ENCODE measurements around the gene PRKACG.
"Not testable (repeated sequence)": the region's sequence is repeated elsewhere in the genome, so short reads cannot be mapped to it uniquely, and the experiment has no call there.

Gene PRKACG

GRCh38 chr9:69023650-69024049 lies 9.7 kb upstream of the PRKACG start:
- DNase-seq (ENCODE audit: low read depth) = no peak

DNA sequence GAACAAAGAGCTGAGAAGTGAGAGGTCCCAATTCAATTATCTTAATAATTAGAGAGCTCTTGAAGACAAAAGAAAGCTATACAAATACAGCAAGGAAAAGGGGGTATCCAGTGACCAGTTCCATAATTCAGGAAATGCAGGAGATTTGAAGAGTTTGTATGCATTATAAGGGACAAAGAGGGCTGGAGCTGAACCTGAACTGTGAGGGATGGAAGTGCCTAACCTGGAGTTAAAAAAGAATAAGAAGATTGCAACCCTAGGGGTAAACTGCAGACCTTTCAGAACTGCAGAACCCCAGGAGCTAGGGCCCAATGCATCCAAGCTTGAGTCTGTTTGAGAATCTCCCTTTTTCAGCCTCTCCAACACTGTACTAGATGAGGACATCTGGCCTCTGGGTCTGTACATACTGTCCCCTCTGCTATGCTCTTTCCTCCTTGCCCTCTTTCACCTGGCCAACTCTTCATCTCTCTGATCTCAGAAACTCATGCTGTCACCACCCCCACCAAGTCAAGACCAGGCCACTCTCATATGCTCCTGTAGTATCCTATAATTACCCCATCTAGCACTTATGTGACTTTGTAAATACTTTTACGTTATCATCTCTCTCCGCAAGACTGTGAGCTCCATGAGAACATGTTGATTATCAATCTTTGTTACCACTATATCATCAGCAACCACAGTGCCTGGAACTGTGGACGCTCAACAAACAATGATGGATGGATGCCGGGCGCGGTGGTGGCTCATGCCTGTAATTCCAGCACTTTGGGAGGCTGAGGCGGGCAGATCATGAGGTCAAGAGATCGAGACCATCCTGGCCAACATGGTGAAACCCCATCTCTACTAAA lies 6.6 kb upstream of the PRKACG start:
- DNase-seq (ENCODE audit: low read depth) = no peak

GRCh38 chr9:69019808-69020207 lies 5.9 kb upstream of the PRKACG start:
- no peak for DNase-seq (ENCODE audit: low read depth)

DNA sequence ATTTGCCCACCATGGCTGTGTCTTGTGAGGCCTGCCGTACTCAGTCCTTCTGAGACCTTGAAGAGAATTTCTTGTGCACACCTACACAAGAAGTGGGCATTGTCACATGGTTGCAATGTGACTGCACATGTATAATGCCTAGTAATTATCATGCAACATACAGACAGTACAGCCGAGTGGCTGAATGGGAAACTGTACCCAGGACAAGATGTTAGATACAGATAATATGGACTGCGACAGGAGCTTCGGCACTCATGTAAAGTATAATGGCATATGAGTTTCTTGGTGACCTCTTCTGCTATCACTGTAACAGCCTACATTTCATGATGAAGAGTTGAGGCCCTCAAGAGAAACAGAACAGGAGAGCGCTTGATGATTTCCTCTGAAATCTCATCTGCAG lies 4.8 kb upstream of the PRKACG start:
- no peak for DNase-seq (ENCODE audit: low read depth)

DNA sequence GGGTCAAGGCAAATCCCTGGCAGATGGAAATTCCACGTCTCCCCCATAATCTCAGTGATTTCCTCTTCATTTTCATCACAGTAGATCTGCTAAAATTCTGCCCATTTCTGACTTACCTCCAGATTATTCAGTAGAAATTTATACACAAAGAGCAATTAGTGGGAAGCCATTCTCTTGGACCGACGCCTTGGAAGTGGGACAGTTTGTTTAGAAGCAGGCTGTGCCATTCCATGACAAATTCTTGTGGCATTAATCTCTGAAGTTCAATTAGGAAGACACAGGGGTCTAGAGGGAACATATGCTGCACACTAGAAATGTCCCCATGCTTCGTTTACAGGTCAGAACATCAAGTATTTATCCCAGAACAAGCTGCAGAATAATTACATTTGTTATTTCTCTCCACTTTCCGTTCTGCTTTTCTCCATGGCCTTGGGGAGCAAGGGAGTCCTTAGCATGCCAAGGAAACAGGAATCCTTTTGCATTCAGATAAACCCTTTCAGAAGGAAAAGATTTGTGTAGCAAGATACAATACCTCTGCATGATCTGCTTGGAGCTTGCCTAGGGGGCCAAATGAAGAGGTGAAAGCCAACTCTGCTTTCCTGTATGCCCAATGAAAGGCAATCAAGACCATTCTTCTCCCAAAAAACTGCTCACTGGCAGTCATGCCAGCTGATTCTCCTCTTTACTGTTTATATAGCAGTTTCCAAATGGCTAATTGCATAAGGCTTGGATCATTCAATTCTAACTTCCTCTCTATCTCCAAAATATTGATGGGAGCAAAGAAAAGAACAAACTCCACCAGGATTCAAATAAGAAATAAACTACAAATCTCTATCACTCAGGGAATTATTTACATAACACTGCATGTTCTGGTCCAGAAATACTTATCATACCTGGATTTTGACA lies 2.5 kb upstream of the PRKACG start:
- no peak for DNase-seq (ENCODE audit: low read depth)

- DNase-seq (ENCODE audit: low read depth) = no peak
These were observed 558 bp downstream of the PRKACG start for GRCh38 chr9:69013382-69013727.

DNA sequence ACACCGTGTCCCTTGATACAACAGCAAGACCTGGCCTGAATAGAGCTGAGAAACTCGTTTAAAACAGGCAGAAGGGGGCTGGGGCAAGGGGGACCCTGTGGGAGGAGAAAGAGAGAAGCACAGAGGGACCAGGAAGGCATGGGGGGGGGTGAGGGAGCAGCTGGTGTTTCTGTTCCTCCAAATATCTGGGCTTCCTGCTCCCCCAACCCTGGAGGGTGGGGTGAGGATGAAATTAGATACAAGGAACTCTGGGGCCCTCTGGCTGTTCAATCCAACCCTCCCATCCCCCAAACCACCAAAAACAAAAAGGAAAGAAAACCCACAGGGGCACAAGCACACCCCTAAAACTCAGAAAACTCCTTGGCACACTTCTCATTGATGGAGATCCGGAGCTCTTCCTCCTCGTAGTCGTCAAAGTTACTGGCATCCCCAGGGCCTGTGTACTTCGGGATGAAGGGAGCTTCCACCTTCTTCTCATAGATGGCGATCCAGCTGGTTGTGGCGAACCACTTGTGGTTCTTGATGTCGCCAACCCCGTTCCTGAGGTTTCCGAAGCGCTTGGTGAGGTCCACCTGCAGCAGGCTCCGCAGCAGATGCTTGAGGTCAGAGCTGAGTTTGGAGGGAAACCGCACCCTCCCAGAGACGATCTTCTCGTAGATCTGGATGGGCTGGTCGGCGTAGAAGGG lies 1.1 kb downstream of the PRKACG start:
- DNase-seq (ENCODE audit: low read depth) = no peak

GRCh38 chr9:69009708-69010107 lies 4.2 kb downstream of the PRKACG start:
- DNase-seq (ENCODE audit: low read depth) = no peak

DNA sequence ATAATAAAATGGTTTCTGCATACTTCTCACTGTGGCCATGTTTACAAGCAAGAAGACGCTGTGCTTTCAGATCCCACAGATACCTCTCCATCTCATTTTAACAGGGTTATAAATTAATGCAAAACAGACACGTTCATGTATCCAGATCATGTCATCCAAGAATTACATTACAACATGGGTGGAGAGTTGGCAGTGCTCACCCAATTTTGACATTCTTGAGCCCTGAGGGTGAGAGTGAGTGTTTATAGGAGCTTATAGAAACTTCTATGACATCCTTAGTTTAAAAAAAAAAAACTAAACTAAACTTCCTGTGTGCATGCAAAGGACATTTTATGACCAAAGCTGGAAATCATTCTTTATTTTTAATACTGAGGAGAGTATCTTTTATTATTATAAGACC lies 9.1 kb downstream of the PRKACG start:
- no peak for DNase-seq (ENCODE audit: low read depth)

GRCh38 chr9:69003051-69003450 lies 10.9 kb downstream of the PRKACG start:
- DNase-seq (ENCODE audit: low read depth) = no peak

DNA sequence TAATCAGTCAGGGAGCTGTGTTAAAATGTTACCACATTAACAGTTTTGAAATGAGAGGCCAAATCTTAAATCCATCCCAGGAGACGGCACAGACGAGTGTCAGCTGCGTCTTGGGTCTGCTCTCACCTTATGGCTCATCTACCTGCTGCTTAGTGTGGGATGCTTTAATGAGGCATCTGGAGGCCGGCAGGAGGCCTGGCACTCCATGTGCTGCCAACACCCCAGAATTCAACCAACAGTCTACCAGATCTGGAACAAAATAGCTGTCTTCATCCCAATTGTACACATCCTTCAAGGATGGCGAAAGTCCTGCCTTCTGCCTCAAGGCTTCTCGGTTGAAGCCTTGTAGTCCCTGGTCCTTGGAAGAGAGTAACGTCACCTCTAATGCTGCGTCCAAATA lies 12.0 kb downstream of the PRKACG start:
- no peak for DNase-seq (ENCODE audit: low read depth)

DNA sequence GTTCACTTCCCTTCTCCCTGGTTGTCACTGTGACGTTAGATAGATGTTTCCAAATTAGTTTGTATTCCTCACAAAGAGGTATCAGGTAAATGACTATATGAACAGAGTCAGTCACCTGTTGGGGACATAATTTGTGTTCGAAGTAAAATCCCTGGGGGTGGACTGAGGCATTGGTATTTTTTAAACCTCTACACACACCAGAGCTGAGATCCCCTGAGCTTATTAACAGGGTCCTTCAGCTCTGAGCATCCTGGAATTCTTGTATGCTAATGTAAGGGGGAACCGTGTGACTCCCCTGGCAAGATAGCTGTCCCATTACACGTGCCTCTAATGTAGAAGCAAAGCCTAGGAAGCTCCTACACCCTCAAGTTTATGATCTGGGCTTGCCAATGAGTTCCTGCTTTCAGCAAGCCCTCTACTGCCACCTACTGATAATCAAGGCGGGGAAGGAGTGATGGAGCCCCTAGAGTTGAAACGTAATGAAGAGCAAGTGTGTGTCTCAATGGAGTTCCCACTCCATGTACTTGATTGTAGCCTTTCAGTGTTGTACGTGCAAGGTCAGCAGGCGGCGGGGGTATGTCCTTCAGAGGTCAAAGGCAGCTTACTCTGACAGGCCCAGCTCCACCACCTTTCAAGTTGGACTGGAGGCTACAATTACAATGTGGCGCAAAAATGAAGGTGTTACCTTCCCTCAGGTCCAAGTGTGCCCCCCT lies 14.4 kb downstream of the PRKACG start:
- peak; percentile 73 for DNase-seq (ENCODE audit: low read depth)

DNA sequence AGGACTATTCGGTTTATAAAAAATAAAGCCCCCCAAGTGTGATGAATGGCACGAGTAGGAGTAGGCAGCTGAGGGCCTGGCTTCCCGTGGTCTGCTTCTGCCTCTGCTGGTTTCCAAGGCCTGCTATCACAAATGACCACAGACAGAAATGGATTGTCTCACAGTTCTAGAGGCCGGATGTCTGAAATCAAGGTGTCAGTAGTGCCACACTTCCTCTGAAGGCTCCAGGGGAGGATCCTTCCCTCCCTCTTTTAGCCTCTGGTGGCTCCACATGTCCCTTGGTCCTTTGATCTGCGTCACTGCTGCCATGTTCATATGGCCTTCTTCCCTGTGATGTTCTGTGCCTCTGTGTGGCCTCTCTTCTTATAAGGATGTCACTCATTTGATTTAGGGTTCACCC lies 15.1 kb downstream of the PRKACG start:
- DNase-seq (ENCODE audit: low read depth) = no peak

- no peak for DNase-seq (ENCODE audit: low read depth)
These were observed 15.5 kb downstream of the PRKACG start for GRCh38 chr9:68998385-68998784.

- DNase-seq (ENCODE audit: low read depth) = no peak
These were observed 16.2 kb downstream of the PRKACG start for GRCh38 chr9:68997666-68998065.

DNA sequence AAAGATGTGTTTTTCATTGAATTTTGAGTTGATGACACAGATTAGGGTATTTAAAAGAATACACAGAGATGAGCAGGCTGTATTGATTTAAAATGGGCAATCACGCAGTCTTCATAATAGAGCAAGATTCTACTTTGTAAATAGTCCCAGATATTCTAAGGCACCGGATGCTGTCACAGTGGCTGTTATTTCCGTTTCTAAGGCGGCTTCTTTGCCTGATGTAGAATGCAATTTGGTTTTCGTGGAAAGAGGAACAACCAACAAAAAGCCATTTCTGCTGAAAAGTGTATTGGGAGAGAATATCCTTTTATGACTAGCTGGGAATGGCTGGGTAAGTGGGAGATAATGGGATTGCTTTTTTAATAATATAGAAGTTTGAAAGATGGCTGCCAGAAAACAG lies 17.5 kb downstream of the PRKACG start:
- no peak for DNase-seq (ENCODE audit: low read depth)

DNA sequence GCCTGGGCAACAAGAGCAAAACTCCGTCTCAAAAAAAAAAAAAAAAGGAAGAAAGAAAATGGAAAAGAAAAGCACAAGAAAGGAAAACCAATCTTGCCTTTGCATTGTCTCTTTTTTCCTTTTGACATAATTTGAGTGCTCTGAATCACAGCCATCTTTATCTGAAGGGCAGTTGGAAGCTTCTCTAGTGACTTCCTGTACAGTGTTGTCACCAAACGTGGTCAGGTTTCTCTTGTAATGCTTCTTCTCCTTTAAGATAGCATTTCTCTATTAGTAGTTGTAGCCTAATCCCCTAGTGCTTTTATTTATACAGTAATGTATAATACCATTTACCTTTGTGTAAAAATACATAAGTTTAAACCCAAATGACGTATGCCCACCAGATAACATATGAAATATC lies 18.1 kb downstream of the PRKACG start:
- no peak for DNase-seq (ENCODE audit: low read depth)

DNA sequence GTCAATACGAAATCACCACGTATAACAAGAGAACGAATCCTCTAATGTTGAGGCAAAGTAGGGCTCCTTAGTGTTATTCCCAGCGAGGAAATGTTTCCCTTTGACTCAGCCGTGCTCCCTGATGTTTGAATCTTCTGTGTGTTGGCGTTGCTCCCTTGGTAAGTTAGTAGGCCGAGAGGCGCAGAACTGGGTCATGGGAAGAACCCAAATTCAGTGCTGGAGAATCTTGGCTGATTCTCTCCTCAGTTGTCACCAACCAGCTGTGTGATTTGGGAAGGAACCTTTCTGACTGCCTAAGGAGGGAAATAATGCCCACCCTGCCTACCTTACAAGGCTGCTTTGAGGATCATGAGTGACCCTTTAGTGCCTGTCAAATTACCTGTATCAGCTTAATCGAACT lies 22.5 kb downstream of the PRKACG start:
- DNase-seq (ENCODE audit: low read depth) = no peak

GRCh38 chr9:68986949-68987348 lies 27.0 kb downstream of the PRKACG start:
- not testable (repeated sequence) for DNase-seq (ENCODE audit: low read depth)

- DNase-seq (ENCODE audit: low read depth) = no peak
These were observed 30.1 kb downstream of the PRKACG start for GRCh38 chr9:68983522-68984424.

DNA sequence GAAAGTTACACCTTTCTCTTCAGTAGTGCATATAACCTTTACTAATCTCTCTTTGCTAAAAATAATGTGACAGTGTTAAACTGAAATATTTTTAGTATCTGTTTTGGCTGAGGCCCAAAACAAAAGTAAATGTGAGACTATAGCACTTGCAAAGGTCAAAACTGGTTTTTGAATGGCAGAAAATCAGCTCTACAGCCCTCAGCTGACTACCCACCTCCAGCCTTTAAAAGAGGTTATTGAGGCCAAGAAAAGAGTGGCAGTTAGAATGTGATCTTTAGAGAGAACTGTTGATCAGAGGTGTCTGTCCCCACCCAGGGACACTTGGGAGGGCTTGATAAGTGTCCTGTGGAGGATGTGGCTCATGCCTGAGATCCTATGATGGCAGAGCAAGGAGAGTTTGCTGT lies 30.9 kb downstream of the PRKACG start:
- no peak for DNase-seq (ENCODE audit: low read depth)
